ENCODE data around the gene PHETA1. TPM values are rescaled to one million over a fixed set of nuclear protein-coding genes. Genes with fewer than 3 reads are reported as not detected.
"Not testable (repeated sequence)": the region's sequence is repeated elsewhere in the genome, so short reads cannot be mapped to it uniquely, and the experiment has no call there.

The PHETA1 gene
- total and polyA plus RNA-seq, 5 donors: 8.0 to 11.6 (median 9.1) TPM

GRCh38 chr12:111342376-111342775 is 26.5 kb downstream of the PHETA1 start:
- no peaks in the 10 kb centered on the region for H3K9me3 ChIP-seq (ENCODE audit: control insufficient read depth, low read length)
- DNase-seq (no peak), ATAC-seq (no peak)
- H3K27me3 ChIP-seq (ENCODE audit: control insufficient read depth, insufficient read depth): no peaks in the 10 kb centered on the region
- H3K4me3 ChIP-seq (ENCODE audit: low read length): no peak overlapping the region
- no peaks in the 10 kb centered on the region for H3K4me1 ChIP-seq (ENCODE audit: control insufficient read depth, insufficient read depth, low read length)
- no peak overlapping the region for H3K27ac ChIP-seq (ENCODE audit: low read length)
- intact Hi-C loops (cut with DNase I): no loop called here
- 96% methylated on average over 8 of the region's 8 CpGs for WGBS

- WGBS: 84% methylated on average over 20 of the region's 20 CpGs
- intact Hi-C loops (cut with DNase I): no loop called here
- ATAC-seq: no peak
- no peaks in the 10 kb centered on the region for H3K4me1 ChIP-seq (ENCODE audit: control insufficient read depth, insufficient read depth, low read length)
- H3K4me3 ChIP-seq (ENCODE audit: low read length): no peak overlapping the region
- no peaks in the 10 kb centered on the region for H3K27me3 ChIP-seq (ENCODE audit: control insufficient read depth, insufficient read depth)
- no peak for DNase-seq
- H3K9me3 ChIP-seq (ENCODE audit: control insufficient read depth, low read length): no peaks in the 10 kb centered on the region
- no peak overlapping the region for H3K27ac ChIP-seq (ENCODE audit: low read length)
These were observed 27.3 kb downstream of the PHETA1 start for GRCh38 chr12:111341426-111342065.

- not testable (repeated sequence) for ATAC-seq
These were observed 28.2 kb downstream of the PHETA1 start for GRCh38 chr12:111340680-111341079.

GRCh38 chr12:111340231-111340630 is 28.7 kb downstream of the PHETA1 start:
- Histone ChIP-seq H3K4me3 (ENCODE audit: low read length) (no peak overlapping the region), H3K4me1 (ENCODE audit: control insufficient read depth, insufficient read depth, low read length) (no peaks in the 10 kb centered on the region), H3K9me3 (ENCODE audit: control insufficient read depth, low read length) (no peaks in the 10 kb centered on the region), H3K27ac (ENCODE audit: low read length) (no peak overlapping the region), H3K27me3 (ENCODE audit: control insufficient read depth, insufficient read depth) (no peaks in the 10 kb centered on the region)
- intact Hi-C loops (cut with DNase I): no loop called here
- WGBS: 91% methylated on average over 1 of the region's 1 CpG
- ATAC-seq (no peak), DNase-seq (no peak)

More at GRCh38 chr12:111340680-111341079, 28.2 kb downstream of the PHETA1 start:
- H3K9me3 ChIP-seq (ENCODE audit: control insufficient read depth, low read length); intact Hi-C loops (cut with DNase I); DNase-seq; H3K27ac ChIP-seq (ENCODE audit: low read length); H3K4me1 ChIP-seq (ENCODE audit: control insufficient read depth, insufficient read depth, low read length); H3K4me3 ChIP-seq (ENCODE audit: low read length); H3K27me3 ChIP-seq (ENCODE audit: control insufficient read depth, insufficient read depth): not testable (repeated sequence)
- WGBS: 80% methylated on average over 8 of the region's 8 CpGs

- no peak overlapping the region for H3K4me3 ChIP-seq (ENCODE audit: low read length)
- WGBS: 56% methylated on average over 7 of the region's 7 CpGs
- no peaks in the 10 kb centered on the region for H3K27me3 ChIP-seq (ENCODE audit: control insufficient read depth, insufficient read depth)
- H3K9me3 ChIP-seq (ENCODE audit: control insufficient read depth, low read length): no peaks in the 10 kb centered on the region
- no peaks in the 10 kb centered on the region for H3K4me1 ChIP-seq (ENCODE audit: control insufficient read depth, insufficient read depth, low read length)
- no peak overlapping the region for H3K27ac ChIP-seq (ENCODE audit: low read length)
- DNase-seq: no peak
- intact Hi-C loops (cut with DNase I): no loop called here
- no peak for ATAC-seq
These were observed 29.5 kb downstream of the PHETA1 start for GRCh38 chr12:111339321-111339938.

GRCh38 chr12:111338096-111338495 is 30.8 kb downstream of the PHETA1 start:
- Histone ChIP-seq H3K9me3 (ENCODE audit: control insufficient read depth, low read length) (no peaks in the 10 kb centered on the region), H3K4me3 (ENCODE audit: low read length) (no peak overlapping the region), H3K27ac (ENCODE audit: low read length) (no peak overlapping the region), H3K4me1 (ENCODE audit: control insufficient read depth, insufficient read depth, low read length) (no peaks in the 10 kb centered on the region), H3K27me3 (ENCODE audit: control insufficient read depth, insufficient read depth) (no peaks in the 10 kb centered on the region)
- intact Hi-C loops (cut with DNase I): no loop called here
- 83% methylated on average over 12 of the region's 12 CpGs for WGBS
- DNase-seq: no peak
- ATAC-seq: no peak

- H3K4me1 ChIP-seq (ENCODE audit: control insufficient read depth, insufficient read depth, low read length): no peaks in the 10 kb centered on the region
- no peak for ATAC-seq
- WGBS: 84% methylated on average over 5 of the region's 5 CpGs
These were observed 31.5 kb downstream of the PHETA1 start for GRCh38 chr12:111337371-111337770.

GRCh38 chr12:111336411-111336810 is 32.5 kb downstream of the PHETA1 start:
- H3K4me1 ChIP-seq (ENCODE audit: control insufficient read depth, insufficient read depth, low read length); H3K4me3 ChIP-seq (ENCODE audit: low read length); intact Hi-C loops (cut with DNase I); ATAC-seq; H3K9me3 ChIP-seq (ENCODE audit: control insufficient read depth, low read length); DNase-seq; H3K27ac ChIP-seq (ENCODE audit: low read length); H3K27me3 ChIP-seq (ENCODE audit: control insufficient read depth, insufficient read depth): not testable (repeated sequence)
- WGBS: 90% methylated on average over 6 of the region's 6 CpGs

More at GRCh38 chr12:111337371-111337770, 31.5 kb downstream of the PHETA1 start:
- Histone ChIP-seq H3K9me3 (ENCODE audit: control insufficient read depth, low read length) (no peaks in the 10 kb centered on the region), H3K4me3 (ENCODE audit: low read length) (no peak overlapping the region), H3K27ac (ENCODE audit: low read length) (no peak overlapping the region), H3K27me3 (ENCODE audit: control insufficient read depth, insufficient read depth) (no peaks in the 10 kb centered on the region)
- no peak for DNase-seq
- intact Hi-C loops (cut with DNase I): no loop called here

- Histone ChIP-seq H3K4me1 (ENCODE audit: control insufficient read depth, insufficient read depth, low read length) (no peaks in the 10 kb centered on the region), H3K27ac (ENCODE audit: low read length) (no peak overlapping the region), H3K4me3 (ENCODE audit: low read length) (no peak overlapping the region), H3K27me3 (ENCODE audit: control insufficient read depth, insufficient read depth) (no peaks in the 10 kb centered on the region), H3K9me3 (ENCODE audit: control insufficient read depth, low read length) (no peaks in the 10 kb centered on the region)
- 56% methylated on average over 7 of the region's 7 CpGs for WGBS
- intact Hi-C loops (cut with DNase I): no loop called here
- ATAC-seq (no peak), DNase-seq (no peak)
These were observed 33.1 kb downstream of the PHETA1 start for GRCh38 chr12:111335811-111336210.

- DNase-seq; H3K4me1 ChIP-seq (ENCODE audit: control insufficient read depth, insufficient read depth, low read length); ATAC-seq; H3K27me3 ChIP-seq (ENCODE audit: control insufficient read depth, insufficient read depth); intact Hi-C loops (cut with DNase I); H3K9me3 ChIP-seq (ENCODE audit: control insufficient read depth, low read length); H3K4me3 ChIP-seq (ENCODE audit: low read length); H3K27ac ChIP-seq (ENCODE audit: low read length): not testable (repeated sequence)
- WGBS: 89% methylated on average over 10 of the region's 10 CpGs
These were observed 33.6 kb downstream of the PHETA1 start for GRCh38 chr12:111335301-111335700.

GRCh38 chr12:111334393-111334915 is 34.4 kb downstream of the PHETA1 start:
- intact Hi-C loops (cut with DNase I): no loop called here
- WGBS: 91% methylated on average over 11 of the region's 11 CpGs
- DNase-seq (no peak), ATAC-seq (no peak)
- Histone ChIP-seq H3K27me3 (ENCODE audit: control insufficient read depth, insufficient read depth) (no peaks in the 10 kb centered on the region), H3K9me3 (ENCODE audit: control insufficient read depth, low read length) (no peaks in the 10 kb centered on the region), H3K4me1 (ENCODE audit: control insufficient read depth, insufficient read depth, low read length) (no peaks in the 10 kb centered on the region), H3K27ac (ENCODE audit: low read length) (no peak overlapping the region), H3K4me3 (ENCODE audit: low read length) (no peak overlapping the region)

Measured in right cardiac atrium (tissue), 5 donors.